Astrocyte (in vitro differentiated cells and primary cell): ENCODE results near the gene QARS1. TPM values are rescaled to one million over a fixed set of nuclear protein-coding genes. Genes with fewer than 3 reads are reported as not detected.

ENCODE experiments used
- DNase-seq: peaks from one replicate; pipeline ENCODE4 v3.0.0-alpha.2; 2010; ENCODE audit warnings: low read depth
- FAIRE-seq: peaks from 2 replicates; lab custom pipeline; 2011; peaks lifted over from hg19 to GRCh38; lab: Jason Lieb, UNC
- H2AFZ ChIP-seq: 2 replicates; pipeline ENCODE4 v1.6.0; 2012; ENCODE audit warnings: low read depth, low read length, inconsistent platforms
- H3K27ac ChIP-seq: 2 replicates; pipeline ENCODE4 v1.5.1; 2011; ENCODE audit warnings: low read depth, low read length, inconsistent platforms
- H3K27me3 ChIP-seq: 2 replicates; pipeline ENCODE4 v1.6.0; 2011; ENCODE audit warnings: low read length, inconsistent platforms; ENCODE audit not compliant: insufficient read depth
- H3K36me3 ChIP-seq: 2 replicates; pipeline ENCODE4 v1.5.1; 2011; ENCODE audit warnings: low read length, inconsistent platforms; ENCODE audit not compliant: insufficient read depth
- H3K4me1 ChIP-seq: 2 replicates; pipeline ENCODE4 v1.5.1; 2011; ENCODE audit warnings: low read length, inconsistent platforms; ENCODE audit not compliant: insufficient read depth
- H3K4me2 ChIP-seq: 2 replicates; pipeline ENCODE4 v1.6.0; 2012; ENCODE audit warnings: low read length, inconsistent platforms
- H3K4me3 ChIP-seq: 2 replicates; pipeline ENCODE4 v1.5.1; 2011; ENCODE audit warnings: low read depth, mild to moderate bottlenecking, low read length, inconsistent platforms; ENCODE audit not compliant: insufficient read depth
- H3K79me2 ChIP-seq: 2 replicates; pipeline ENCODE4 v1.6.0; 2012; ENCODE audit warnings: mild to moderate bottlenecking, low read length, inconsistent platforms; ENCODE audit not compliant: insufficient read depth
- H3K9ac ChIP-seq: 2 replicates; pipeline ENCODE4 v1.6.0; 2012; ENCODE audit warnings: mild to moderate bottlenecking, low read length, inconsistent platforms
- H3K9me3 ChIP-seq: 2 replicates; pipeline ENCODE4 v1.5.1; 2012; ENCODE audit warnings: low read depth, mild to moderate bottlenecking, low read length, inconsistent platforms; ENCODE audit not compliant: insufficient read depth
- H4K20me1 ChIP-seq: 2 replicates; pipeline ENCODE4 v1.6.0; 2012; ENCODE audit warnings: low read length, inconsistent platforms; ENCODE audit not compliant: insufficient read depth
- H3K27ac Mint-ChIP-seq: one replicate; pipeline ENCODE4 v1.8.0; 2021; ENCODE audit warnings: mild to moderate bottlenecking, mixed read lengths; ENCODE audit not compliant: unreplicated experiment
- H3K27me3 Mint-ChIP-seq: one replicate; pipeline ENCODE4 v1.8.0; 2021; ENCODE audit warnings: low read depth, mixed read lengths; ENCODE audit not compliant: unreplicated experiment
- H3K36me3 Mint-ChIP-seq: one replicate; pipeline ENCODE4 v1.8.0; 2021; ENCODE audit warnings: low read depth, mixed read lengths; ENCODE audit not compliant: unreplicated experiment
- H3K4me1 Mint-ChIP-seq: one replicate; pipeline ENCODE4 v1.8.0; 2021; ENCODE audit warnings: low read depth, mixed read lengths; ENCODE audit not compliant: unreplicated experiment
- H3K4me3 Mint-ChIP-seq: one replicate; pipeline ENCODE4 v1.8.0; 2021; ENCODE audit warnings: mild to moderate bottlenecking, moderate library complexity, mixed read lengths; ENCODE audit not compliant: unreplicated experiment
- H3K9me3 Mint-ChIP-seq: one replicate; pipeline ENCODE4 v1.8.0; 2021; ENCODE audit warnings: mild to moderate bottlenecking, mixed read lengths; ENCODE audit not compliant: unreplicated experiment
- CTCF ChIP-seq: IDR thresholded peaks from 2 replicates; pipeline ENCODE4 v1.5.1; 2011; ENCODE audit warnings: low read depth, mild to moderate bottlenecking, inconsistent platforms, low read length, moderate library complexity; ENCODE audit not compliant: insufficient read depth
- EZH2 ChIP-seq: IDR thresholded peaks from 2 replicates; pipeline ENCODE4 v1.6.1; 2012; ENCODE audit warnings: mild to moderate bottlenecking, low read length, inconsistent platforms; ENCODE audit not compliant: insufficient read depth
- total RNA-seq: library from RNA; stranded (reverse); gene quantifications from 2 replicates; pipeline ENCODE4 v1.2.1, GENCODE V29; 2021

The QARS1 gene
- total RNA-seq, 1 donor from 2014 or later: 189 TPM

GRCh38 chr3:49122886-49123545 lies 18.5 kb upstream of the QARS1 start:
- H4K20me1 ChIP-seq: peaks cover 46% of the 10 kb centered on the region

GRCh38 chr3:49122451-49122850 lies 17.9 kb upstream of the QARS1 start:
- no peaks in the 10 kb centered on the region for H3K9me3 Mint-ChIP-seq
- H3K27me3 ChIP-seq: no peaks in the 10 kb centered on the region
- no peak overlapping the region for H3K27ac Mint-ChIP-seq
- H3K79me2 ChIP-seq: peaks cover 21% of the 10 kb centered on the region
- H4K20me1 ChIP-seq: peaks cover 45% of the 10 kb centered on the region
- H3K4me3 Mint-ChIP-seq: peak overlapping the region; percentile 92
- H3K4me3 ChIP-seq: no peak overlapping the region
- no peak for TF ChIP-seq CTCF
- DNase-seq (no peak), FAIRE-seq (no peak)
- H3K9ac ChIP-seq: no peak overlapping the region
- peaks cover 22% of the 10 kb centered on the region for H3K36me3 Mint-ChIP-seq
- peaks cover 46% of the 10 kb centered on the region for H3K36me3 ChIP-seq
- H3K27ac ChIP-seq: no peak overlapping the region
- peaks cover 14% of the 10 kb centered on the region for H3K4me1 ChIP-seq
- no peaks in the 10 kb centered on the region for H3K27me3 Mint-ChIP-seq
- H2AFZ ChIP-seq: no peak overlapping the region
- H3K4me1 Mint-ChIP-seq: peaks cover 8% of the 10 kb centered on the region
- H3K4me2 ChIP-seq: no peak overlapping the region
- no peaks in the 10 kb centered on the region for H3K9me3 ChIP-seq

More at GRCh38 chr3:49122886-49123545, 18.5 kb upstream of the QARS1 start:
- H3K9ac ChIP-seq: no peak overlapping the region
- Mint-ChIP-seq H3K27ac (no peak overlapping the region), H3K4me3 (no peak overlapping the region), H3K9me3 (no peaks in the 10 kb centered on the region), H3K36me3 (peaks cover 19% of the 10 kb centered on the region), H3K27me3 (no peaks in the 10 kb centered on the region), H3K4me1 (peaks cover 8% of the 10 kb centered on the region)
- DNase-seq (no peak), FAIRE-seq (no peak)
- H3K79me2 ChIP-seq: peaks cover 19% of the 10 kb centered on the region
- H3K9me3 ChIP-seq: no peaks in the 10 kb centered on the region
- H3K27me3 ChIP-seq: no peaks in the 10 kb centered on the region
- no peak overlapping the region for H3K4me3 ChIP-seq
- H3K4me2 ChIP-seq: no peak overlapping the region
- H3K36me3 ChIP-seq: peaks cover 41% of the 10 kb centered on the region
- TF ChIP-seq CTCF (no peak), EZH2 (no peak)
- no peak overlapping the region for H2AFZ ChIP-seq
- H3K27ac ChIP-seq: no peak overlapping the region
- H3K4me1 ChIP-seq: peaks cover 14% of the 10 kb centered on the region

- no peak overlapping the region for H3K4me3 ChIP-seq
- no peak overlapping the region for H2AFZ ChIP-seq
- no peak overlapping the region for H3K4me2 ChIP-seq
- no peaks in the 10 kb centered on the region for H3K9me3 Mint-ChIP-seq
- no peaks in the 10 kb centered on the region for H3K27me3 Mint-ChIP-seq
- H3K27me3 ChIP-seq: no peaks in the 10 kb centered on the region
- peaks cover 8% of the 10 kb centered on the region for H3K4me1 Mint-ChIP-seq
- H3K79me2 ChIP-seq: peaks cover 23% of the 10 kb centered on the region
- H3K27ac ChIP-seq: no peak overlapping the region
- H3K9me3 ChIP-seq: no peaks in the 10 kb centered on the region
- DNase-seq: no peak
- peaks cover 14% of the 10 kb centered on the region for H3K4me1 ChIP-seq
- H4K20me1 ChIP-seq: peaks cover 44% of the 10 kb centered on the region
- TF ChIP-seq EZH2 (no peak), CTCF (no peak)
- peaks cover 18% of the 10 kb centered on the region for H3K36me3 Mint-ChIP-seq
- H3K27ac Mint-ChIP-seq: no peak overlapping the region
- no peak overlapping the region for H3K9ac ChIP-seq
- peak overlapping the region; percentile 92 for H3K4me3 Mint-ChIP-seq
- FAIRE-seq: no peak
- H3K36me3 ChIP-seq: peaks cover 46% of the 10 kb centered on the region
Observed at GRCh38 chr3:49122022-49122421, 17.5 kb upstream of the QARS1 start.
